Prostate gland (tissue), 2 donors: ENCODE measurements around the gene SLC1A2.

ENCODE experiments used
- CTCF ChIP-seq, 4 experiments: fragments of 200-600 bp in 2 of 4; fragments of 450-650 bp in 2 of 4; sonication (generic) in 2 of 4; IDR thresholded peaks; 1 replicate in 3 of 4; 2 replicates in 1 of 4; pipeline ENCODE4 v1.5.1; 2016 to 2019; ENCODE audit warnings: antibody characterized with exemption in 4 of 4, mild to moderate bottlenecking in 2 of 4, moderate library complexity in 2 of 4
- POLR2A ChIP-seq: fragments of 450-650 bp; IDR thresholded peaks from one replicate; pipeline ENCODE4 v1.6.1; 2016; ENCODE audit warnings: antibody characterized with exemption, mild to moderate bottlenecking

DNA sequence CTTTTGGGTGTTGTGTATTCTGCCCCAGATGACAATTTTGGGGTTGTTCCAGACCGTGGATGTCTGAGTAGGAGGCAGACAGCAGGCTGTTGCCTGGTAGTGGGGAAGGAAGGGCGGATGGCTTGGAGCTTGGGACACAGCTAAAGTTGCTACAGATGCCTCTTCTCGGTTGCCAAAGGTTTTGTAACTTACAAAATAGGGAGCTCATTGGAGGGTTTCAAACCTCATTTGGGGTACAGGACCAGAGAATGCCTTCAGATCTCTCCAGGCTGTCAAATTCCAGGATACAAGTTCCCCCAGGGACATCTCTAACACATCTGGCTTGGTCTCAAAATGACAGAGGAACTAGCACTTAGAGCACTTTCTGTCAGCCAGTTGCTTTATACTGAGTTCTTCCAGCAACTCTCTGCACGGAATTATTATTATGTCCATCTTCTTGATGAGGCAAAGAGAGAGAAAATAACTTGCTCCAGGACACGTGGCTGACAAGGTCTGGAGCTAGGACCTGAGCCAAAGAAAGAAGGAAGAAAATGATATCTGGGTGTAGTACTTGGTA lies 56.0 kb downstream of the SLC1A2 start:
- no peak for TF ChIP-seq CTCF (IDR thresholded peaks at IDR 0.05)
- TF ChIP-seq POLR2A, result no peak
